CD4-positive, alpha-beta T cell treated with Interleukin-1 beta for 1 hour (primary cell): Measurements from ENCODE around the gene TMEM63C.

ENCODE experiments used
- DNase-seq, 2 donors: peaks; one replicate each; pipeline ENCODE4 v3.0.0-alpha.2; 2020 to 2022

TMEM63C gene

GRCh38 chr14:77199590-77199989, 18.0 kb downstream of the TMEM63C start:
- no peak for DNase-seq

DNA sequence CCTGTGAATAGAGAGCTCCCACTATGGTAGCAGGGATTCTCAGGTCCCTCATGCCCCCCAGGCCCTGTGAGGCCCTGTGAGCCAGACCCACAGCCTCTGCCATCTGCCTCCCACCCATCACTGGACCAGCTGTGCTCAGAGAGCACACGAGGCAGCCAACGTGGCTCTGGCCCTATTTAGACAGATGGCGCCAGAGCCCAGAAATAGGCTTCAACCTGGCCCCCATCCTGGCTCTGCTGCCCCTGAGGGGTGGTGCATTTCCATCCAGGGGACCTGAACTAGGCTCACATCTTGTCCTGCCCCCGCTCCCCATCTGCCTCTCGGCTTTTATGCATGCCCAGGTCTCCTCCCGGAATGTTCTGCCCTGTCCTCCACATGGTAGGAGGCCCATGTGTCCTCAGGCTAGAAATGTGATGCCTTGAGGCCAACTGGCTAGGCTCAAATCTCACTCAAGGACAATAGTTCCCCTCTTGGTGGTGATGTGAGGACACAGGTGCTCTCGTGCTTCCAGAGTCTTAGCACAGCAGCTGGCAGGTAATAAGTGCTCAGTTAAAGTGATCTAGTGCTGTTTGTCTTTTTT, 18.9 kb downstream of the TMEM63C start:
- DNase-seq: no peak

GRCh38 chr14:77201696-77202095, 20.1 kb downstream of the TMEM63C start:
- DNase-seq: no peak

DNA sequence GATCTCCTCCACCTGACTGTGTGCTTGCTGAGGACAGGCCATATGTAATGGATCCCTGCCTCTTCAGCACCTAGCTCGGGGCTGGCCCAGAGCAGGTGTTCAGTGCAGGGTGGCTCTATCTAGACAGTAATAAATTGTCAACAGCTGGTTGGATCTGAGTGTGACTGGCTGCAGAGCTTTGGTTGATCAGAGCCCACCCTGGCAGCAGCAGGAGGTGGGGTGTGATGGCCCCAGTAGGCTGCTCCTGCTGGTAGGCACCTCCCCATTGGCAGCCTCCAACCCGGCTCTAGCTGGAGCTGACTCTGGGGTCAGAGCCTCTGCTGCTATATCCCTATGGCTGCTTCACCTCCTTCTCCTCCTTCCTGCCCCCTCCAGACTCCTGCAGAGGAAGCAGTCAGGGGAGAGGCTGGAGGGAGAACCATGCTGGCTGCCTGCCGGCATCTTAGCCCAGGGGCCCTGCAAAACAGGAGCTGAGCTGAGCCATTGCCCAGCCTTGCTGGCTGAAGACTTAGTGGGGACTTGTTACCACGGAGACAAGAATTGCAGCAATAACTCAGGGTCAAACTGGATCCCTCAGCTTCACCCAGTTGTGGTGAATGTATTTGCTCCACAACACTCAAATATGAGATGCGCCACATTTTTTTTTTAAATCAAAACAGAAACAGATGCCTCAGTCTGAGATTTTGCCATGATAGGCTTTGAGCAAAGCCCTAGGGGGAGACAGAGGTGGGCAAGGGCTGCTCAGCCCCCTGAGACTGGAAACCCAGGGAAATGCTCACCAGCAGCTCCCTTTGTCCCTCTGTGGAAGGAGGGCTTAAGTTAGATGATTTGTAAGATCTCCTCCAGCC, 22.2 kb downstream of the TMEM63C start:
- DNase-seq: no peak

DNA sequence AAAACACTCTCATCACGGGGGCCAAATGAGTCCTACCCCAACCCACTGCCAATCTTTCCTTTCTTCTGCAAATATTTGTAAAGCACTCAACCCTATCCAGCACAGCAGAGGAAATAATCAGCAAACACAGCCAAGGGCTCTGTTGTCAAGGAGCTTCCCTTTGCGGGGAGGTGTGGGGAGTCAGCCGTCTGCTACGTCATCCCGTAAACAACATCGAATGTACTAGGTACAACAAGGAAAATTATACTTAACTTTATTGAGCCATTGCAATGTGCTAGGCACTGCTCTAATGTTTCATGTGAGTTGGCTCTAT, 22.8 kb downstream of the TMEM63C start:
- DNase-seq: no peak

GRCh38 chr14:77204907-77205306, 23.3 kb downstream of the TMEM63C start:
- DNase-seq: no peak

DNA sequence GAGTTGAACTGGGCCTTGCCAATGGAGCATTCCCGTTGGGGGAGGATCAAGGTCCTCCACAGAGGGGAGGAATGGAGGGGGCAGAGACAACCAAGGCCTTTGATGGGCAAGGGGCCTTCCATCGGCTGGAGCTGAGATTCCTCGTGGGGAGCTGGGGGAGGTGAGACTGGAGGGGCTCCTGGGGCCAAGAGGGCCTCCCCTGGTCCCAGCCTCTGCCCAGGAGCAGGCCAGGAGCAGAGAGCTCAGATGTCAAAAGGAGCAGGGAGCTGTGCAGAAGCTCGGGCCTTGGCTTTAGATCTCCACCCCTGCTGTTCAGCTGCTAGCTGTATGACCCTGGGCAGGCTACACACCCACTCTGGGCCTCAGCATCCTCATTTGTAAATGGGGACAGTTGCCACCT, 24.0 kb downstream of the TMEM63C start:
- no peak for DNase-seq

GRCh38 chr14:77206261-77206824, 24.7 kb downstream of the TMEM63C start:
- DNase-seq: no peak

GRCh38 chr14:77206877-77207389, 25.3 kb downstream of the TMEM63C start:
- no peak for DNase-seq

DNA sequence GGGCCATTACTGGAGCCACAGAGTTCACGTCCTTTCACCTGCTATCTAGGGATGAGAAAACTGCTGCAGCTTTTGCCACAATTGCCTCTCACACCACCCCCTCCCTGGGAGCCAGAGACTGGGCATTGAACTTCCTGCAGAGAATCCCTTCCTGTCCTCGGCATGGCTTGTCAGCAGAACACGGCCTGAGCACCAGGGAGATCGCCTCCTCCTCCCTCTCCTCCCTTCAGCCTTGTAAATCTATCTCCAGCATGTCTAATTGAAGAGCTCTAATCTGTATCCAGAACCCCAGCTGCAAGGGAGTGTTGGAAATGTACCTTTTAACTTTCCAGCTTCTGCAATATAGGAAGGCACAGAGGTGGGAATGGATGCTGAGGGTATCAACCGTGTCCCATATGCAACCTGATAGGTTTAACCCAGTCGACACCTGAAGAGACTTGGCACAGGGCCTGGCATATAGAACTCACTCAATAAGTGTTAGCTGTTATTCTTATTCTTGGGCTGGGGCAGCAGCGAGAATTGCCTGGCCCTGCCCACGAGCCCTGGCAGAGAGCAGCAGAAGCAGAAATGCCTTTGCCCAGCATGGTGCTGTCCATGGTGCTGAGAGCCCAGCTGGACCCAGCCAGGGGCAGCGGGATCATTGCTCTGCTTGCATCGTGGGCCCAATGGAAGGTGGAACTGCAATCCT, 26.8 kb downstream of the TMEM63C start:
- peak; percentile 20 to 27 for DNase-seq

- DNase-seq: no peak
Measured at GRCh38 chr14:77208979-77209318, 27.4 kb downstream of the TMEM63C start.

GRCh38 chr14:77212097-77212870, 30.7 kb downstream of the TMEM63C start:
- no peak for DNase-seq

- DNase-seq: peak in 1 of 2 donors; percentile 8
Measured at GRCh38 chr14:77212943-77213678, 31.5 kb downstream of the TMEM63C start.

DNA sequence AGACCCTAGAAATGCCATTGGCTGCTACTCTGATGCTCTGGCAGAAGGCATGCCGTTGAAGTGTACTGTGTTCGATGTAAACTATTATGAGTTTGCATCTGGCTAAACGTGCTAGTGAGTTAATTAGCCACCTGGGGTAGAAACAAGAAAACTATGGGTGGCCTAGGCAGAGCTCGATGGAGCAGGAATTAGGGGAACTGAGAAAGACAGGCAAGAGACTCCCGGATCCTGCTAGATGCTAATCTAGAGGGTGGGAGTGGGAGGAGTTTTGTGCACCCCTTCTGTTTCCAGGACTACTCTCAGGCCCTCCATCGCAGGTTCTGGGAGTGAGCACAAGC, 32.0 kb downstream of the TMEM63C start:
- no peak for DNase-seq

DNA sequence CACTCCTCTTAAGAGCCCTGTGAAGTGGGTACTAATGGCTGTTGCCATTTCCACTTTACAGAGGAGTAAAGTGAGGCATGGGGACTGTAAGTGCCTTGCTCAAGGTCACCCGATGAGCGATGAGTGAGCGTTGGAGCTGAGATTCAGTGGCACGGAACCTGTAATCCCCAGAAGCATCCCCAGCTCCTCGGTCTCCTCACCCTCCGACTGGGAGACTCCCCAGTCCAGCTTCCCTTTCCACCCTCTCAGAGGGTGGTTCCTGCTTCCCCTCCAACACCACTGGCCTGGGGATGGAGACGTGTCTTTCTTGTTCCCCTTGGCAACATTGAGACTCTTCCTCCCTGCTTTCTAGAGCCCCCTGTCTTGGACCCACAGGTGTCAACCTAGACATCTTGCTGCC, 32.6 kb downstream of the TMEM63C start:
- DNase-seq: no peak

- DNase-seq: no peak
Measured at GRCh38 chr14:77217551-77217950, 36.0 kb downstream of the TMEM63C start.

DNA sequence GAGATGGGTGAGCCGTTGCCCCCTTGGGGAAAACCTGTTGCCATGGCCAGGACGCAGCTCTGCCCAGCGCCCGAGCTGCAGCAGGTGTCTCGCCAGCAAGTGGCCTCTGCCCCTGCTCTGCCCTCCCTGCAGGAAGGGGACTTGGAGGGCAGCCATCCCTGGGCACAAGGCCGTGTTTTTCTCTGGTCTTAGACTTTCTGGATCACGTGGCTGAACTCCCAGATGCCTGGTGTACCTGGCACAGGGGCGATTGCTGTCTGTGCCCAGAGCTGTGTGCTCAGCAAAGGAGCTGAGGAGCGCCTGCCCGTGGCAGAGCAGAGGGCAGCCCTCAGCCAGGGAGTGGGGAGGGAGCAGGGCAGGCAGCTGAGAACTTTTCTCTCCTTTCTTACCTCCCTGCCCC, 38.0 kb downstream of the TMEM63C start:
- DNase-seq: no peak

- no peak for DNase-seq
Measured at GRCh38 chr14:77220246-77221017, 38.8 kb downstream of the TMEM63C start.

DNA sequence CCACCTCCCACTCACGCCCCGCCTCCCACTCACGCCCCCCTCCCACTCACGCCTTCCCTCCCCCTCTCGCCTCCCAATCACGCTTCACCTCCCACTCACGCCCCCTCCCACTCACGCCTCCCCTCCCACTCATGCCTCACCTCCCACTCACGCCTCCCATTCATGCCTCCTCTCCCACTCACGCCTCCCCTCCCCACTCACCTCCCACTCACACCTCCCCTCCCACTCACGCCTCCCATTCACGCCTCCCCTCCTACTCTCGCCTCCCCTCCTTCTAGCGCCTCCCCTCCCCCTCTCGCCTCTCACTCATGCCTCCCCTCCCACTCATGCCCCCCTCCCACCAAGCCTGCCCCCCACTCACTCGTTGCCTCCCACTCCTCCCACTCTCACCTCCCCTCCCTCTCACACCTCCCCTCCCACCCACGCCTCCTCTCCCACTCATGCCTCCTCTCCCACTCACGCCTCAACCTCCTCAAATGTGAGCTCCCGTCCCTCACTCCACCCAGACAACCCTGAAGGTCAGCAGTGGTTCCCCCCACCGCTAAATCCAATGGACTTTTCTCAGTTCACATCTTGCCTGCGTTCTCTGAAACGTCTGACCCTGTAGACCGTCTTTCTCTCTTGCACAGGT, 39.8 kb downstream of the TMEM63C start:
- DNase-seq: peak in 1 of 2 donors; percentile 11

GRCh38 chr14:77222546-77223225, 41.1 kb downstream of the TMEM63C start:
- no peak for DNase-seq
